ENCODE results near the gene DUOX1.

- no peak for TF ChIP-seq CTCF (optimal IDR thresholded peaks at IDR 0.05 in 1 of 3, IDR thresholded peaks at IDR 0.05 in 1 of 3, conservative IDR thresholded peaks at IDR 0.05 in 1 of 3; ENCODE audit: extremely low read depth in 1 of 3, insufficient read depth in 2 of 3, low read length in 3 of 3)
- peak; percentile 89 for TF ChIP-seq EZH2 (IDR thresholded peaks at IDR 0.05; ENCODE audit: low read length)
These were observed 17.6 kb upstream of the DUOX1 start for GRCh38 chr15:45112143-45112590.

Data from keratinocyte (primary cell).